ENCODE measurements around the gene FGGY.
"Not testable (repeated sequence)": the region's sequence is repeated elsewhere in the genome, so short reads cannot be mapped to it uniquely, and the experiment has no call there.

Gene FGGY

GRCh38 chr1:59530119-59530518 lies 233.2 kb downstream of the FGGY start (continued):
- no peak for TF ChIP-seq ZNF239 (tag by site-specific recombination; IDR thresholded peaks at IDR 0.05)
- no peak for TF ChIP-seq ZSCAN30 (tag by site-specific recombination; IDR thresholded peaks at IDR 0.05)
- TF ChIP-seq ZNF426 (tag by site-specific recombination; IDR thresholded peaks at IDR 0.05): no peak
- no peak for TF ChIP-seq TCF7L2 (IDR thresholded peaks at IDR 0.05; ENCODE audit: borderline replicate concordance, low read depth, low read length)
- no peak for TF ChIP-seq ZNF211 (tag by site-specific recombination; IDR thresholded peaks at IDR 0.05; ENCODE audit: low read depth)
- no peak for TF ChIP-seq ZNF692 (tag by site-specific recombination; IDR thresholded peaks at IDR 0.05)

GRCh38 chr1:59532102-59532501 lies 235.2 kb downstream of the FGGY start:
- TF ChIP-seq EGR2 (tag by site-specific recombination; IDR thresholded peaks at IDR 0.05; ENCODE audit: low read depth) (no peak), ZNF133 (tag by site-specific recombination; IDR thresholded peaks at IDR 0.05) (peak; percentile 87)
- POLR2A ChIA-PET: interaction anchor here (0.6 kb wide), 1 partner anchor 205 kb away, joined by 3 read pairs; no protein-coding TSS in a partner anchor
- H3K9me3 ChIP-seq (ENCODE audit: control insufficient read depth, insufficient read depth, low read depth, low read length): no peaks in the 10 kb centered on the region
- H3K36me3 ChIP-seq (ENCODE audit: control insufficient read depth in 2 of 2, insufficient read depth in 1 of 2, low read length in 2 of 2): no peaks in the 10 kb centered on the region
- H3K27ac ChIP-seq (ENCODE audit: extremely low read depth, low read depth, low read length): no peak overlapping the region
- no peak overlapping the region for H3K4me3 ChIP-seq (ENCODE audit: low read depth, low read length)
- H3K4me1 ChIP-seq (ENCODE audit: control insufficient read depth, insufficient read depth, low read length): no peaks in the 10 kb centered on the region
- CTCF ChIA-PET: no interaction called here

- POLR2A ChIA-PET, CTCF ChIA-PET: not testable (repeated sequence)
Observed at GRCh38 chr1:59538476-59538875, 241.6 kb downstream of the FGGY start.

GRCh38 chr1:59539961-59540681 lies 243.2 kb downstream of the FGGY start:
- no peaks in the 10 kb centered on the region for H3K9me3 ChIP-seq (ENCODE audit: control insufficient read depth, insufficient read depth, low read depth, low read length)
- H3K4me3 ChIP-seq (ENCODE audit: low read depth, low read length): no peak overlapping the region
- peaks cover 10% of the 10 kb centered on the region for H3K4me1 ChIP-seq (ENCODE audit: control insufficient read depth, insufficient read depth, low read length)
- no peaks in the 10 kb centered on the region for H3K36me3 ChIP-seq (ENCODE audit: control insufficient read depth in 2 of 2, insufficient read depth in 1 of 2, low read length in 2 of 2)
- TF ChIP-seq ZBTB26 (tag by site-specific recombination; optimal IDR thresholded peaks at IDR 0.05): no peak
- no peak overlapping the region for H3K27ac ChIP-seq (ENCODE audit: extremely low read depth, low read depth, low read length)
- ChIA-PET CTCF (no interaction called here), POLR2A (no interaction called here)

More at GRCh38 chr1:59538476-59538875, 241.6 kb downstream of the FGGY start:
- H3K4me3 ChIP-seq (ENCODE audit: low read depth, low read length); H3K36me3 ChIP-seq (ENCODE audit: control insufficient read depth in 2 of 2, insufficient read depth in 1 of 2, low read length in 2 of 2); H3K4me1 ChIP-seq (ENCODE audit: control insufficient read depth, insufficient read depth, low read length); H3K27ac ChIP-seq (ENCODE audit: extremely low read depth, low read depth, low read length); H3K9me3 ChIP-seq (ENCODE audit: control insufficient read depth, insufficient read depth, low read depth, low read length): not testable (repeated sequence)
- TF ChIP-seq ZNF146 (tag by site-specific recombination; IDR thresholded peaks at IDR 0.05) (peak; percentile 91), ZNF580 (tag by site-specific recombination; IDR thresholded peaks at IDR 0.05) (0 out of 2 replicates have a peak, but pooled peaks have one; percentile 55)

GRCh38 chr1:59541161-59541560 lies 244.3 kb downstream of the FGGY start:
- Histone ChIP-seq H3K4me1 (ENCODE audit: control insufficient read depth, insufficient read depth, low read length) (peaks cover 10% of the 10 kb centered on the region), H3K27ac (ENCODE audit: extremely low read depth, low read depth, low read length) (no peak overlapping the region), H3K4me3 (ENCODE audit: low read depth, low read length) (no peak overlapping the region), H3K9me3 (ENCODE audit: control insufficient read depth, insufficient read depth, low read depth, low read length) (no peaks in the 10 kb centered on the region), H3K36me3 (ENCODE audit: control insufficient read depth in 2 of 2, insufficient read depth in 1 of 2, low read length in 2 of 2) (no peaks in the 10 kb centered on the region)
- POLR2A ChIA-PET: no interaction called here
- TF ChIP-seq GFI1B (tag by site-specific recombination; IDR thresholded peaks at IDR 0.05) (no peak), ZNF488 (tag by site-specific recombination; IDR thresholded peaks at IDR 0.05) (no peak), BCL11A (tag by site-specific recombination; IDR thresholded peaks at IDR 0.05; ENCODE audit: low read depth) (no peak), PRDM6 (tag by site-specific recombination; IDR thresholded peaks at IDR 0.05) (no peak), ZXDB (tag by site-specific recombination; IDR thresholded peaks at IDR 0.05) (no peak), ZNF629 (tag by site-specific recombination; IDR thresholded peaks at IDR 0.05) (no peak), ZNF621 (tag by site-specific recombination; IDR thresholded peaks at IDR 0.05) (no peak), ZNF23 (tag by site-specific recombination; IDR thresholded peaks at IDR 0.05; ENCODE audit: borderline replicate concordance) (no peak)
- CTCF ChIA-PET: no interaction called here

Measured in HEK293 (cell line).